GM12865 (cell line): ENCODE results near the gene CACNA2D4.

Experiments used
- DNase-seq: peaks from one replicate; pipeline ENCODE4 v3.0.0; 2010; ENCODE audit warnings: low read depth
- H3K4me3 ChIP-seq: 2 replicates; pipeline ENCODE4 v1.5.1; 2011; ENCODE audit warnings: mild to moderate bottlenecking, low read depth, low read length, control low read depth
- CTCF ChIP-seq: IDR thresholded peaks from 2 replicates; pipeline ENCODE4 v1.5.1; 2011; ENCODE audit warnings: low read length, control low read depth, low read depth, inconsistent platforms; ENCODE audit not compliant: insufficient read depth; ENCODE audit errors: missing control alignments

Gene CACNA2D4

GRCh38 chr12:1936406-1937320 lies 18.2 kb upstream of the CACNA2D4 start:
- no peak overlapping the region for H3K4me3 ChIP-seq
- DNase-seq = no peak
- no peak for TF ChIP-seq CTCF

- H3K4me3 ChIP-seq = no peak overlapping the region
- no peak for TF ChIP-seq CTCF
- DNase-seq = no peak
These were observed 17.4 kb upstream of the CACNA2D4 start for GRCh38 chr12:1935700-1936378.

GRCh38 chr12:1935242-1935641 lies 16.8 kb upstream of the CACNA2D4 start:
- no peak for DNase-seq
- TF ChIP-seq CTCF = no peak
- H3K4me3 ChIP-seq = no peak overlapping the region

- H3K4me3 ChIP-seq = no peak overlapping the region
- no peak for TF ChIP-seq CTCF
- DNase-seq = no peak
These were observed 16.4 kb upstream of the CACNA2D4 start for GRCh38 chr12:1934831-1935230.

GRCh38 chr12:1934068-1934467 lies 15.6 kb upstream of the CACNA2D4 start:
- H3K4me3 ChIP-seq = no peak overlapping the region
- no peak for TF ChIP-seq CTCF
- no peak for DNase-seq

- DNase-seq = peak; percentile 63
- no peak for TF ChIP-seq CTCF
- no peak overlapping the region for H3K4me3 ChIP-seq
These were observed 15.0 kb upstream of the CACNA2D4 start for GRCh38 chr12:1933342-1934051.
